Neural progenitor cell (in vitro differentiated cells): Measurements from ENCODE around the gene PPFIA1.

Experiments
- EZH2 ChIP-seq: fragments of 200-600 bp; sonication (generic); IDR thresholded peaks from 2 replicates; pipeline ENCODE4 v1.6.1; 2017; ENCODE audit warnings: antibody characterized with exemption, mild to moderate bottlenecking, moderate library complexity
- EZH2phosphoT487 ChIP-seq: fragments of 200-600 bp; sonication (generic); IDR thresholded peaks from 2 replicates; pipeline ENCODE4 v1.6.1; 2017; ENCODE audit warnings: antibody characterized with exemption
- TF ChIP-seq, protein P1 (sequence below): fragments of 200-600 bp; sonication (generic); IDR thresholded peaks from 2 replicates; pipeline ENCODE4 v1.5.1; 2017; ENCODE audit warnings: antibody characterized with exemption, mild to moderate bottlenecking

DNA sequence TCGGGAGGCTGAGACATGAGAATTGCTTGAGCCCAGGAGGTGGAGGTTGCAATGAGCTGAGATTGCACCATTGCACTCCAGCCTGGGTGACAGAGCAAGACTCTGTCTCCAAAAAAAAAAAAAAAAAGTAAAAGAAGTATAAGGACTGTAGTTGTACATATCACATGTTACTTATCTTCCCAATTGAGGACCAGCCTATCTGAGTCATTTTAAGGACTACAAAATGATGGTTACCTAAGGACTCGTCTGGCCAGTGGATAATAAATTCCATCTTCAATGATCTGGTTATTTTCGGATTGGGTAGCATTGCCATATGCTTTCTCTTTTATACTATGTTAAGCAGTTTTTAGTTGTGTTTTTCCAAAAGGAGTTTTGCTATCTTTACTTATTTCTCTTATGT, 55.3 kb downstream of the PPFIA1 start:
- TF ChIP-seq, protein P1, sequence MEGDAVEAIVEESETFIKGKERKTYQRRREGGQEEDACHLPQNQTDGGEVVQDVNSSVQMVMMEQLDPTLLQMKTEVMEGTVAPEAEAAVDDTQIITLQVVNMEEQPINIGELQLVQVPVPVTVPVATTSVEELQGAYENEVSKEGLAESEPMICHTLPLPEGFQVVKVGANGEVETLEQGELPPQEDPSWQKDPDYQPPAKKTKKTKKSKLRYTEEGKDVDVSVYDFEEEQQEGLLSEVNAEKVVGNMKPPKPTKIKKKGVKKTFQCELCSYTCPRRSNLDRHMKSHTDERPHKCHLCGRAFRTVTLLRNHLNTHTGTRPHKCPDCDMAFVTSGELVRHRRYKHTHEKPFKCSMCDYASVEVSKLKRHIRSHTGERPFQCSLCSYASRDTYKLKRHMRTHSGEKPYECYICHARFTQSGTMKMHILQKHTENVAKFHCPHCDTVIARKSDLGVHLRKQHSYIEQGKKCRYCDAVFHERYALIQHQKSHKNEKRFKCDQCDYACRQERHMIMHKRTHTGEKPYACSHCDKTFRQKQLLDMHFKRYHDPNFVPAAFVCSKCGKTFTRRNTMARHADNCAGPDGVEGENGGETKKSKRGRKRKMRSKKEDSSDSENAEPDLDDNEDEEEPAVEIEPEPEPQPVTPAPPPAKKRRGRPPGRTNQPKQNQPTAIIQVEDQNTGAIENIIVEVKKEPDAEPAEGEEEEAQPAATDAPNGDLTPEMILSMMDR = no peak
- TF ChIP-seq EZH2 (no peak), EZH2phosphoT487 (no peak)
